T-helper 2 cell treated with Interferon-gamma antibody and Interleukin-4, amounts not matched to agents 100 ng/mL and 5 ng/mL, for 36 hours (primary cell): Measurements from ENCODE around the gene KERA. TPM values are rescaled to one million over a fixed set of nuclear protein-coding genes. Genes with fewer than 3 reads are reported as not detected.

Experiments
- intact Hi-C: fragments of 100-400 bp; cut with micrococcal nuclease; formaldehyde crosslinking; loops from one replicate; pipeline ENCODE4 v1.15.1; 2023
- total RNA-seq: library from RNA; stranded (reverse); gene quantifications from 2 replicates; pipeline ENCODE4 v1.2.3, GENCODE V29; 2022

The KERA gene
- total RNA-seq, 1 donor from 2014 or later, result not detected

DNA sequence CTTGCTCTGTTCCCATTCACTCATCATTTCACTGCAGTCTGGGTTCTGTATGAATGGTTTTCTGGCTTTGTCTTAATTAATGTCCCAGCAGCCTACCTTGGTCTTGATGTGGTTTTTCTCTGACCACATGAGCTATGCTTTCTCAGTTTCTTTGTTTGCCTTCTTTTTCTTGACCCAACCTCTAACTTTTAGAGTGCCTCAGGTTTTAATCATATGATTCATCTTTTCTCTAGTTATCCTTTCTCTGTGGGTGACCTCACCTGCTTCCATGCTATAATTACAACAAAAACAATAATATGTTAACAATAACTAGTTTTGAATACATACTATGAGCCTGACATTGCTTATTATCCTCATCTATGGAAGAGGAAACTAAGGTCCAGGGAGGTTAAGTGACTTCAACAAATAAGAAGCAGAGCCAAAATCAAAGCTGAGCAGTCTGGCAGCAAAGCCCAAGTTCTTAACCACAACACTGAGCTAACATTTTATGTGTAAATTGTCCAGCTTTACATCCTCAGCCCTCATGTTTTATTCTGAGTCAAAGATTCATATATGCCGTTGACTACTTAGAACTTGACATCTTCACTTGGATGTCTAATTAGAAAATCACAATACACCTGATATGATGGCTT is 48.4 kb downstream of the KERA start:
- intact Hi-C loops, result no loop called here

DNA sequence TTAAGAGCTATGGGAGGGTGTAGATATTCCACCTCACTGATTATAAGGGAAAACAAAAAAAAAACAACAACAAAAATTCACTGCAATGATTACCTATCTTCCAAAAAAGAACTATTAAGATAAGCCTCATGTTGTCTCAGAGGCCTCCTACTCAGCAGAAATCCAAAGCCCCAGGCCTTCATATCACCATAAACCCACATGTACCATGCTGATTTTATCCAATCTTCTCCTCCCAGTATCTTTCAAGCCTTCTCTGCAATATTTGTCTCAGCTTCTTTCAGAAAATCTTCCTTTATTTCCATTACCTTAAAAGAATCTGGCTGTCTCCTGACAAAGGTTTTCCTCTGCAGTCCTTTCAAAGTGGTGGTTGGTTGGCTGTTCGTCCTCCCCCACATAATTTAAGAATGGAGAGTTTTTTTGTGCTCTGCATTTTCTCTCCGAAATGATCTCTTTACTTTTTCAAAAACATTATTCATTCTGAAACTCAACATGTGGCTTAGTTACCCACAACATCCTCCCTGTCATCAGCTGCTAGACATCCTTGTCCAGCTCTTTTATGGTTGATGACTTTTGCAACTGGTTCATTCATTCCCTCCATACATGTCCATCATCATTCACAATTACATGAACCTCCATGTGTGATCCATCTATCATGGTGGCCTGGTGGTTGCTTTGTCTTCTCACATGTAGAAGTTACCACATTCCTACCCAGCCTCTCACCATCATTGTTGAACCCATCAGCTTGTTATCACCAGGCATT is 50.1 kb downstream of the KERA start:
- intact Hi-C loops, result no loop called here

DNA sequence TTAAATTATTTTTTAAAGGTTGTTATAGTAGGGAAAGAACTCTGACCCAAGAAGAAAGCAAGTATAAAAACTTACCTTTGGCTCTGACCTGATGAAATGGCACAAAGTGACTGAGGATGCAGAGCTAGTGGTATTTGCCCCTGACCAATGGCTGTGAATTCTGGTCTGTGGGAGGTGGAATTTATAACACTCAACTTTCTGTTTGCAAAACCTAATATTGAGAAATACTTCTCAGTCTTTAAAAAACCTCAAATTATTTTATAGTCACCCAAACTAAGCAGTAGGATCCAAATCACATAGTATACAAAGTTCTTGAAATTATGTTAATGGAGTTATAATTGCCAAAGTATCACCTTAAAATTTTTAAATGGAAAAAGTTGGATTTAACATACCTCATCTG is 53.0 kb downstream of the KERA start, which contains the start of gene EPYC:
EPYC (minus strand) TSS at position 101 of the 400 bp plus-strand sequence. CDS start 2,407 bp downstream, outside the sequence.
- intact Hi-C loops, result no loop called here

DNA sequence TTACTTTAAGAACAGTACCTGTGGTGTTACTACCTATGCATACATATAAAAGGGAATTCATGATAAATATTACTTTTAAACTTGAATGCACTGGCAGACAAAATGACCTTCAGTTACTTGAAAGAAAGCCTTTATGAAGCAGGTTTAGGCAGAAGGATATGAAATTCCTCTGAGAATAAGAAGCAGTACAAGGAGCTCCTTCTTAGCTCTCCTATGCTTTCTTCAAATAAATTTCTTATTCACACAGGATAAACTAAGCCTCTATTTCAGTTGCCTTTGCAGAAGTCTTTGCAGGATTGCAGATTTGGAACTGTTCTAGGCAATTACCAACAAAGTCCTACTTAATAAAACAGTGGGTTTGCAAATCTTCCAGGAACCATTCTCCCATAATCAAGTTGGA is 54.1 kb downstream of the KERA start:
- intact Hi-C loops, result no loop called here

DNA sequence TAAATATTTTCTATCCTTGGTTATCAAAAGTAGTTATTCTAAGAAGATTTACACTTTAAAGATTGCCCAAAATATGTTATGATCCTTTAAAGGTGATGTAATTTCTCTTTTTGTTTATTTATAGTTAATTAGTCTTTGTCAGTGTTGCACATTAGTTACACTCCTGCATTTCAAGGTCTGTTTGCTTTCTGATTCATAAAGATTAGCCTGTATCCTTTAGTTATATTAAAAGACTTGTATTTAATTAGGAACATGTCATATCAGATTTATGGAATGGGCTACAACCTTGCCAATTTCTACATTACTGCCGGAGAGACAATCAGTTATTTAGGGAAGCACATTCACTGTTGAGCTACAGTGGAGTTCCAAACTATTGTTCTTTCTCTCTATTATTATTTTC is 56.5 kb downstream of the KERA start:
- intact Hi-C loops, result no loop called here

Other genes starting within 250 kb of the KERA start
- gene CCER1, start 102.8 kb downstream of the KERA start, total RNA-seq, result not detected in 2 replicates
- not detected in 2 replicates for gene EPYC, start 53.1 kb downstream of the KERA start, total RNA-seq
- gene LUM, start 53.5 kb upstream of the KERA start, total RNA-seq, result not detected in 2 replicates
- gene DCN, start 124.8 kb upstream of the KERA start, total RNA-seq, result not detected in 2 replicates